NCI-H146 (cell line): Measurements from ENCODE around the gene PARP12.

ENCODE experiments used
- DNase-seq: peaks from one replicate; lab custom pipeline; 2025; lab: John Stamatoyannopoulos, UW

PARP12 gene

GRCh38 chr7:139991269-139991666, 71.5 kb downstream of the PARP12 start:
- DNase-seq: peak; percentile 43

- DNase-seq: no peak
Measured at GRCh38 chr7:139990571-139991268, 72.0 kb downstream of the PARP12 start.

- peak; percentile 16 for DNase-seq
Measured at GRCh38 chr7:139990142-139990535, 72.6 kb downstream of the PARP12 start.

GRCh38 chr7:139989366-139990141, 73.2 kb downstream of the PARP12 start:
- no peak for DNase-seq

- no peak for DNase-seq
Measured at GRCh38 chr7:139987691-139988516, 74.8 kb downstream of the PARP12 start.

GRCh38 chr7:139985811-139986210, 76.9 kb downstream of the PARP12 start:
- no peak for DNase-seq

GRCh38 chr7:139984642-139985539, 77.9 kb downstream of the PARP12 start:
- DNase-seq: no peak

- no peak for DNase-seq
Measured at GRCh38 chr7:139982927-139983920, 79.5 kb downstream of the PARP12 start.

- no peak for DNase-seq
Measured at GRCh38 chr7:139981511-139981895, 81.2 kb downstream of the PARP12 start.

- DNase-seq: no peak
Measured at GRCh38 chr7:139976838-139977656, 85.7 kb downstream of the PARP12 start.

GRCh38 chr7:139976055-139976837, 86.5 kb downstream of the PARP12 start:
- no peak for DNase-seq

- no peak for DNase-seq
Measured at GRCh38 chr7:139974179-139974811, 88.5 kb downstream of the PARP12 start.
